ENCODE results near the gene MSRB1.

- TF ChIP-seq EZH2phosphoT487 (IDR thresholded peaks at IDR 0.05; ENCODE audit: borderline replicate concordance, low read length) (no peak), CTCF (IDR thresholded peaks at IDR 0.05; ENCODE audit: low read depth, low read length, poor library complexity, severe bottlenecking) (no peak)
Measured at GRCh38 chr16:1908983-1909382, 34.0 kb downstream of the MSRB1 start.

All from DOHH2 (cell line).